Measurements from ENCODE around the gene TMEM81.

The TMEM81 gene

DNA sequence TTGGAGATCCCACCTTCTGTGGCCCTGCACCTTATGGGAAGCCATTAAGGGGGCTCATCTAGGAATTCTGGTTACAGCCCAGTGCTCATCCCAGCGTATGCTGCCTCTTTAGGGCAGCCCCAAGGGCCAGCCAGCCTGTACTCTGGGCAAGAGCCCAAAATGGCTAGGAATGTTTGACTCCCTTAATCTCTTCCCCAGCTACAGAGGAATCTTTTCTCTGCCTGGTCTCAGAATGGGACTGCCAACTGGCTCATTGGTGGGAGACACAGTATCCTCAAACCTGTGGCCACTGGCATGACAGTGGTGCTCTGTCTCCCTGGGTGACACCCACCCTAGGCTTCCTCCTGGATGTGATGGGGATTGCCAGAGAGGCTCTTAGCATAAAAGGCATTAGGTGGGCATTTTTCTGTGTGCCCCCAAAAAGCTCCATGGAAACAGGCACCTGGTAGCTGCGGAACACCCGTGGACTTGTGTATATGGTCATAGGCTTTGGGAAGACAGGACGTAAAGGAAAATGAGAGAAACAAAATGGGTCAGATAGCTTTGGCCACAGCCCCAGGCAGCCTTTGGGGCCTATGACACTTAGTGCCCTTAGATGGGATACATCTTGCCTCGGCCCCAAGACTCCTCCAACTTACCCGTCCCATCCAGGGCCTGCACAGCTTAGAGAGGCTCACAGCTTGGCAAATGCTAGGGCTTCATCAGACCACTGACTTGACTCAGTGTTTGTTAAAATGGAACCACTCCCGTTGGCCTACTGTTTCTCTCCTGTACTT, 6.9 kb downstream of the TMEM81 start:
- no peak overlapping the region for H3K4me3 ChIP-seq (ENCODE audit: insufficient read length, low read depth)
- H3K4me1 ChIP-seq (ENCODE audit: insufficient read depth, insufficient read length), result no peaks in the 10 kb centered on the region
- H3K27me3 ChIP-seq (ENCODE audit: insufficient read depth, insufficient read length), result no peaks in the 10 kb centered on the region
- no peaks in the 10 kb centered on the region for H3K9me3 ChIP-seq (ENCODE audit: insufficient read depth, low read length)
- no peaks in the 10 kb centered on the region for H3K36me3 ChIP-seq (ENCODE audit: insufficient read depth, insufficient read length, low read length)
- H3K9ac ChIP-seq (ENCODE audit: insufficient read length, low read depth), result no peak overlapping the region
- DNase-seq (ENCODE audit: low read depth, low spot score), result no peak
- TF ChIP-seq ZNF274 (IDR thresholded peaks at IDR 0.05; ENCODE audit: low read depth, low read length) (no peak), YY1 (IDR thresholded peaks at IDR 0.05; ENCODE audit: insufficient read depth, insufficient read length) (no peak), SUZ12 (IDR thresholded peaks at IDR 0.05; ENCODE audit: extremely low read depth, insufficient read depth, insufficient read length) (no peak)

DNA sequence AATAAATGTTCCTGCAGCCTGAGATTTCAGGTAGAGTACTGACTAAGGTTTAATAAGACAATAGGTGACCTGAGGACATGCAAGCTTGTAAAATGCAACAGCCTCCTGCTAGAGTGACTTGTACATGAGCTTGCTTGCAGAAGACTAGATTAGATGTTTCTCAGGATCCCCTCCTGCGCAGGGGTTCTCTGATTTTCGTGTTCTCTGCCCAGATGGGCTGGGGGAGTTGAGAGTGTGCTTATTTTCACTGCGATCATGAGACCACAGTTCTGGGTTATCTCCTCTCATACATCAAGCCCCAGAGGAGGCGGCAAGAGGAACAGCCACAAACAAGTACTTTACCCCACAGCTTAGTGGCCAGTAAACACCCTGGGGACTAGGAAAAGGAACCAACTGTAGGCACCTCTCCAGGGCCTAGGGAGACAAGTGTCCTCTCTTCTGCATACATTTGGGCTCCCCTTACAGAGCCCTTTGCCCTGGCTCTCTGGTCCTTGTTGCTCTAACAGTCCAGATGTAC, 8.0 kb downstream of the TMEM81 start:
- Histone ChIP-seq H3K9me3 (ENCODE audit: insufficient read depth, low read length) (no peaks in the 10 kb centered on the region), H3K4me3 (ENCODE audit: insufficient read length, low read depth) (no peak overlapping the region), H3K9ac (ENCODE audit: insufficient read length, low read depth) (no peak overlapping the region), H3K4me1 (ENCODE audit: insufficient read depth, insufficient read length) (no peaks in the 10 kb centered on the region), H3K36me3 (ENCODE audit: insufficient read depth, insufficient read length, low read length) (no peaks in the 10 kb centered on the region), H3K27me3 (ENCODE audit: insufficient read depth, insufficient read length) (no peaks in the 10 kb centered on the region)
- TF ChIP-seq ZNF274 (IDR thresholded peaks at IDR 0.05; ENCODE audit: low read depth, low read length) (no peak), SUZ12 (IDR thresholded peaks at IDR 0.05; ENCODE audit: extremely low read depth, insufficient read depth, insufficient read length) (no peak), YY1 (IDR thresholded peaks at IDR 0.05; ENCODE audit: insufficient read depth, insufficient read length) (no peak)
- no peak for DNase-seq (ENCODE audit: low read depth, low spot score)

DNA sequence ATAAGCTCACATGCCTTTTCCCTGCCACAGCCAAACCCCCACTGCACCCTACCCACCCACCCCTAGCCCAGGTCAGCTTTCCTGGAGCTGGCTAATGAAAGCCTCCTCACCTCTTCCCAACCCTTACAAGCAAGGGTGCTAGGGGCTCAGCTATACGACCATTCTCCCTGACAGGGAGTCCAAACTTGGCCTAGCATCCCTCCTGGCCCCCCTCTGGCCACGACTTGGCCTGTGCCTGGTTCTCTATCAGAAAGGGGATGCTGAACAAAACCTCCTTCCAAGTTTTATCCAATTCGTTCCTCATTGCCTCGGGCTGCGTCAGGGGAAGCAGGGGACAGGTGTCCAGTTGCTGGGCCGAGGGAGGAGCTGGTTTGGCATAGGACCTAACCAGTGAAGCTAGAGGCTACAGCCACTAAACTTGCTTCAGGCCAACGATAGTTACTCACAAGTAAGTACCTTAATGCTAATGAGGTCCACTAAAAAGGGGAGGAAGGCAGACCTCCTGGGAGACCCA, 8.6 kb downstream of the TMEM81 start:
- DNase-seq (ENCODE audit: low read depth, low spot score), result no peak
- Histone ChIP-seq H3K36me3 (ENCODE audit: insufficient read depth, insufficient read length, low read length) (no peaks in the 10 kb centered on the region), H3K4me1 (ENCODE audit: insufficient read depth, insufficient read length) (no peaks in the 10 kb centered on the region), H3K9me3 (ENCODE audit: insufficient read depth, low read length) (no peaks in the 10 kb centered on the region), H3K4me3 (ENCODE audit: insufficient read length, low read depth) (no peak overlapping the region), H3K27me3 (ENCODE audit: insufficient read depth, insufficient read length) (no peaks in the 10 kb centered on the region), H3K9ac (ENCODE audit: insufficient read length, low read depth) (no peak overlapping the region)
- TF ChIP-seq ZNF274 (IDR thresholded peaks at IDR 0.05; ENCODE audit: low read depth, low read length) (no peak), YY1 (IDR thresholded peaks at IDR 0.05; ENCODE audit: insufficient read depth, insufficient read length) (no peak), SUZ12 (IDR thresholded peaks at IDR 0.05; ENCODE audit: extremely low read depth, insufficient read depth, insufficient read length) (no peak)

DNA sequence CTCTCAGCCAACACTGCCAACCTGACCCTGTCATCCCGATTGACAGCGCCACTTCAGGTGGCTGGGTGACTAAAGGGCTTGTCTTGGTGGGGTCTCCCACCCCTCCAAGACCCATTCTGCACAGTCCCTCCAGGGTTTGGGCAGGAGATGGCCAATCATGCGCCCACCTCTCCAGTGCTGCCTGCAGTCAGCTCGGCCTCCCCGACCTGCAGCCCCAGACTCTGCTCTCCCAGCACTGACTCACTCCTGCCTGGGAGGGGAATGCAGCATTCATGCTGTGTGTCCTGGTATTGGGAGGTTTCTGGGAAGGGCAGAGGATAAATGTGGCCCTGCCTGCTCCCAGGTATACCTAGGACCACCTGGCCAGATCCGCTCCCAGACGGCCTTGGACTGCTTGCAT, 9.7 kb downstream of the TMEM81 start:
- no peak overlapping the region for H3K4me3 ChIP-seq (ENCODE audit: insufficient read length, low read depth)
- H3K4me1 ChIP-seq (ENCODE audit: insufficient read depth, insufficient read length), result no peaks in the 10 kb centered on the region
- no peak overlapping the region for H3K9ac ChIP-seq (ENCODE audit: insufficient read length, low read depth)
- H3K9me3 ChIP-seq (ENCODE audit: insufficient read depth, low read length), result no peaks in the 10 kb centered on the region
- H3K36me3 ChIP-seq (ENCODE audit: insufficient read depth, insufficient read length, low read length), result no peaks in the 10 kb centered on the region
- no peak for DNase-seq (ENCODE audit: low read depth, low spot score)
- H3K27me3 ChIP-seq (ENCODE audit: insufficient read depth, insufficient read length), result no peaks in the 10 kb centered on the region
- TF ChIP-seq SUZ12 (IDR thresholded peaks at IDR 0.05; ENCODE audit: extremely low read depth, insufficient read depth, insufficient read length), result no peak
- TF ChIP-seq YY1 (IDR thresholded peaks at IDR 0.05; ENCODE audit: insufficient read depth, insufficient read length), result no peak

DNA sequence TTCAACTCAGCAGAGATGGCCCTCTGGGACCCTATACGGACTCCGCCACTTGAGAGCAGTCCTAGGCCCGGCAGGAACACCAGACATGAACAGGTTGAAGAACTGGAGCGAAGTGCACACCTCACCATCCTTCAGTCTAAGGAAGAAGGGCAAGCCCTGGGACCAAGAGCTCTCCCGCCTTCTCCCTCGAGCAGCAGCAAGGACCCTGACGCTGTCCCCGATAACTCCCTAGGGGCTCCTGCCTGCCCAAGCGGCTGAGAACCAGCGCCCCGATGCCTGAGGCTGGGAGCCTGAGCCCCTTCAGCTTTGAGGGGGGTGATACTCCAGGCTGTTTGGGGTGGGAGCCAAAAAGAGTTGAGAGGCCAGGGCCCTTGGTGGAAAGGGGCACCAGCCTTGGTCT, 10.2 kb downstream of the TMEM81 start:
- Histone ChIP-seq H3K9me3 (ENCODE audit: insufficient read depth, low read length) (no peaks in the 10 kb centered on the region), H3K4me3 (ENCODE audit: insufficient read length, low read depth) (no peak overlapping the region), H3K4me1 (ENCODE audit: insufficient read depth, insufficient read length) (no peaks in the 10 kb centered on the region), H3K27me3 (ENCODE audit: insufficient read depth, insufficient read length) (no peaks in the 10 kb centered on the region), H3K9ac (ENCODE audit: insufficient read length, low read depth) (no peak overlapping the region), H3K36me3 (ENCODE audit: insufficient read depth, insufficient read length, low read length) (no peaks in the 10 kb centered on the region)
- TF ChIP-seq SUZ12 (IDR thresholded peaks at IDR 0.05; ENCODE audit: extremely low read depth, insufficient read depth, insufficient read length) (no peak), YY1 (IDR thresholded peaks at IDR 0.05; ENCODE audit: insufficient read depth, insufficient read length) (no peak), ZNF274 (IDR thresholded peaks at IDR 0.05; ENCODE audit: low read depth, low read length) (no peak)
- no peak for DNase-seq (ENCODE audit: low read depth, low spot score)

DNA sequence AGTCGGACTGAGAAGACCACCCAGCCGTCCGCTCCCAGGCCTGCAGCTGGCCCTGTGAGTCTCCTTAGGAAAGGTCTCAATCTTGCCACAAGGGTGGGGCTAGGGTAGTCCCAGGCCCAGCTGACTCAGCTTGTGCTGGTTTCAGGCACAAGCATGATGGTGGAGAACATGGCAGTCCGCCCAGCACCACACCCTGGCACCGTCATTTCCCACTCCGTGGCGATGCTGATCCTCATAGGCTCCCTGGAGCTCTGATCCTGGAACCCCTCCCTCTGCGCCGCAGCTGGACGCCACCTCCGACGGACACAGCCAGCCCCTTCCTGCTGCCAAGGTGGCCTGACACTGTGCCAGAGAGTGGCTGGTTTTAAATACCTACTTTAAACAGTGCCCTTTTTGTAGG, 10.7 kb downstream of the TMEM81 start:
- no peak overlapping the region for H3K9ac ChIP-seq (ENCODE audit: insufficient read length, low read depth)
- H3K4me1 ChIP-seq (ENCODE audit: insufficient read depth, insufficient read length), result no peaks in the 10 kb centered on the region
- no peaks in the 10 kb centered on the region for H3K27me3 ChIP-seq (ENCODE audit: insufficient read depth, insufficient read length)
- no peaks in the 10 kb centered on the region for H3K9me3 ChIP-seq (ENCODE audit: insufficient read depth, low read length)
- TF ChIP-seq ZNF274 (IDR thresholded peaks at IDR 0.05; ENCODE audit: low read depth, low read length) (no peak), SUZ12 (IDR thresholded peaks at IDR 0.05; ENCODE audit: extremely low read depth, insufficient read depth, insufficient read length) (no peak), YY1 (IDR thresholded peaks at IDR 0.05; ENCODE audit: insufficient read depth, insufficient read length) (no peak)
- DNase-seq (ENCODE audit: low read depth, low spot score), result no peak
- no peaks in the 10 kb centered on the region for H3K36me3 ChIP-seq (ENCODE audit: insufficient read depth, insufficient read length, low read length)
- H3K4me3 ChIP-seq (ENCODE audit: insufficient read length, low read depth), result no peak overlapping the region

DNA sequence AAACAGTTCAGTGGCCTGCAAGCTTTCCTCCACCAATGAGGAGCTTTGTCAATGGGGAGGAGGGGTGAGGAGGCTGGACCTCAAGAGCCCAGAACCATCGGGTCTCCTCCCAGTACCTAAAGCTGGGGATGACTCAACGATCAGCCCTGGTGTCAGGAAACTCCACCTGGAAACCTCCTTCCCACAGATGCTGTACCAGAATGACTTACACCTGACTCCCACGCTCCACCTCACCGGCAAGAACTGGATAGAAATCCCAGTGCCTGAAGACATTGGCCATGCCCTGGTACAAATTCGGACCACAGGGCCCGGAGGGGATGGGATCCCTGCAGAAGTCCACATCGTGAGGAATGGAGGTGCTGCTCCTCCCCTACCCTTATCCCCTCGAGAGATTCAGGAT, 11.4 kb downstream of the TMEM81 start:
- Histone ChIP-seq H3K27me3 (ENCODE audit: insufficient read depth, insufficient read length) (no peaks in the 10 kb centered on the region), H3K9ac (ENCODE audit: insufficient read length, low read depth) (no peak overlapping the region), H3K4me3 (ENCODE audit: insufficient read length, low read depth) (no peak overlapping the region), H3K36me3 (ENCODE audit: insufficient read depth, insufficient read length, low read length) (no peaks in the 10 kb centered on the region), H3K4me1 (ENCODE audit: insufficient read depth, insufficient read length) (no peaks in the 10 kb centered on the region), H3K9me3 (ENCODE audit: insufficient read depth, low read length) (no peaks in the 10 kb centered on the region)
- TF ChIP-seq SUZ12 (IDR thresholded peaks at IDR 0.05; ENCODE audit: extremely low read depth, insufficient read depth, insufficient read length) (no peak), YY1 (IDR thresholded peaks at IDR 0.05; ENCODE audit: insufficient read depth, insufficient read length) (no peak), ZNF274 (IDR thresholded peaks at IDR 0.05; ENCODE audit: low read depth, low read length) (no peak)
- no peak for DNase-seq (ENCODE audit: low read depth, low spot score)
